RWPE1 (cell line): Measurements from ENCODE around the gene PDZRN4.
"Not testable (repeated sequence)": the region's sequence is repeated elsewhere in the genome, so short reads cannot be mapped to it uniquely, and the experiment has no call there.

Source experiments
- CTCF ChIA-PET: fragments of 350-600 bp; sonication (Branson Sonifier 250); formaldehyde crosslinking; extraction: SDS; loops from one replicate; lab custom pipeline; 2021; lab: Yijun Ruan, JAX
- POLR2A ChIA-PET: fragments of 400-600 bp; formaldehyde crosslinking; extraction: SDS; loops from one replicate; lab custom pipeline; 2020; ENCODE audit warnings: antibody characterized with exemption; ENCODE audit not compliant: low non-redundant PET; lab: Yijun Ruan, JAX
- DNase-seq: peaks from one replicate; pipeline ENCODE4 v3.0.0; 2012; ENCODE audit warnings: low spot score
- H3K27ac ChIP-seq: fragments of 450-650 bp; 2 replicates; pipeline ENCODE4 v1.5.1; 2017
- CTCF ChIP-seq: fragments of 450-650 bp; conservative IDR thresholded peaks from 2 replicates; pipeline ENCODE4 v1.5.1; 2017; ENCODE audit warnings: low read depth, mild to moderate bottlenecking

Gene PDZRN4

GRCh38 chr12:41545761-41546160, 357.6 kb downstream of the PDZRN4 start:
- TF ChIP-seq CTCF: no peak
- no peak for DNase-seq
- H3K27ac ChIP-seq: no peak overlapping the region
- ChIA-PET POLR2A (no interaction called here), CTCF (no interaction called here)

GRCh38 chr12:41547071-41547470, 359.0 kb downstream of the PDZRN4 start:
- DNase-seq, CTCF ChIA-PET, POLR2A ChIA-PET, H3K27ac ChIP-seq: not testable (repeated sequence)

- CTCF ChIA-PET: no interaction called here
- no peak for DNase-seq
- POLR2A ChIA-PET: no interaction called here
- no peak overlapping the region for H3K27ac ChIP-seq
- TF ChIP-seq CTCF: no peak
Measured at GRCh38 chr12:41548926-41549325, 360.8 kb downstream of the PDZRN4 start.

- ChIA-PET CTCF (interaction anchor here (0.6 kb wide), 1 partner anchor 15 kb away, joined by 3 read pairs; no protein-coding TSS in a partner anchor), POLR2A (no interaction called here)
- no peak for TF ChIP-seq CTCF
- peak; percentile 1 for DNase-seq
- H3K27ac ChIP-seq: no peak overlapping the region
Measured at GRCh38 chr12:41552588-41552987, 364.5 kb downstream of the PDZRN4 start.

GRCh38 chr12:41556176-41556575, 368.1 kb downstream of the PDZRN4 start:
- no peak for TF ChIP-seq CTCF
- no peak for DNase-seq
- POLR2A ChIA-PET: no interaction called here
- no peak overlapping the region for H3K27ac ChIP-seq
- CTCF ChIA-PET: no interaction called here

GRCh38 chr12:41557344-41557743, 369.2 kb downstream of the PDZRN4 start:
- no peak for TF ChIP-seq CTCF
- H3K27ac ChIP-seq: no peak overlapping the region
- POLR2A ChIA-PET: no interaction called here
- CTCF ChIA-PET: interaction anchor here (0.6 to 0.8 kb wide), 2 partner anchors 126 to 616 kb away, joined by 3 read pairs; no protein-coding TSS in a partner anchor
- no peak for DNase-seq

- ChIA-PET POLR2A (no interaction called here), CTCF (no interaction called here)
- H3K27ac ChIP-seq: no peak overlapping the region
- TF ChIP-seq CTCF: no peak
- DNase-seq: no peak
Measured at GRCh38 chr12:41558671-41559070, 370.6 kb downstream of the PDZRN4 start.
